ENCODE results near the gene PRSS12. TPM values are rescaled to one million over a fixed set of nuclear protein-coding genes. Genes with fewer than 3 reads are reported as not detected.

The PRSS12 gene
- polyA plus RNA-seq, 3 donors = 0.43 to 6.0 (median 0.56) TPM

DNA sequence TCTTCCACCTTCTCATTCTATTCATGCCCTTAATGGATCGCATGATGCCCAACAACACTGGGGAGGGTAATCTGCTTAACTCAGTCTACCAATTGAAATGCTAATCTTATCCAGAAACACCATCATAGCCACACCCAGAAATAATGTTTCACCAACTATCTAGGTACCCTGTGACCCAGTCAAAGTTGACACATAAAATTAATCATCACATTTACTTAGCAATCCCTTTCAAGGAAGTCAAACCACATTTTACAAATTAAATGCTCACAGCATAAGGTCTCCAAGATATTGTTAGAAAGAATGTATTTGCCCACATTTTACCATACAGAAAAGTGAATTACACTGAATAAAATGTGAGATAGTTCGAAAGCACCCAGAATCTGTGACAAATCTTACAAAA is 92.5 kb downstream of the PRSS12 start:
- no peak overlapping the region for H3K27ac ChIP-seq (ENCODE audit: low read depth, low read length)
- 90 to 93% (median 90%) methylated on average over 2 of the region's 2 CpGs for WGBS, 3 donors

DNA sequence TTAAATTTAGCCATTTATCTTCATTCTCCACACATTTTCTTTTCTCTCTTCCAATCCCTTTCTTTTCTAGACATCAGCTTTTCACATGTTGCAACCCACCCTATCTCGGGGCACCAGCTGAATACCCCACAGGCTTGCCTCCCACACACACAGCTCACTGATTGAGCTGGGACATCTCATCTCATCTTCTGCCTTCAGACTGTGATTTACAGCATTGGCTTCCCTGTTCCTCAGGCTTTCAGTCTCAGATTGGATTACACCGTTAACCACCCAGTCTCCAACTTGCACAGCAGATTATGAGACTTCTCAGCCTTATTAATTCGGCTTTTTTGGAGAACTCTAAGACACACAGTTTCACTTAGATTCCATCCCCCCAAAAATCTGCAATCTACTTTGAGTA is 93.7 kb downstream of the PRSS12 start:
- WGBS, 3 donors = 76 to 92% (median 87%) methylated on average over 3 of the region's 3 CpGs
- no peak overlapping the region for H3K27ac ChIP-seq (ENCODE audit: low read depth, low read length)

DNA sequence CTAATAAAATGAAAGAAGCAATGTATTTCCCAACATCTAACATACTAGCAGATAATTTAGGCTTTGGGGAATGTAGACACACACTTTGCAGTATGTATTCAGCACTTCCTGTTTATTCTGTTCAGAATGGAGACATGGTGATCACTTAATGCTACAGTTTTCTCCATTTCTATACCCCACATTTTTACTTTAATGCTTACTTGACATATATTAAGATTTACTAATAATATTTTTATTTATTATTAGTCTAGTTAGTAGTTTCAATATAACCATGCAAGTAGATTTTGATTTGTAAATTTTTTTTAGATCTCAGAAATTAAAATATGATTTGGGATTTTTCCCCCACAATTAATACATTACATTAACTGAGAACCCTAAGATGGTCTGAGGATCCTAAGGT is 98.4 kb downstream of the PRSS12 start:
- H3K27ac ChIP-seq (ENCODE audit: low read depth, low read length) = no peak overlapping the region

DNA sequence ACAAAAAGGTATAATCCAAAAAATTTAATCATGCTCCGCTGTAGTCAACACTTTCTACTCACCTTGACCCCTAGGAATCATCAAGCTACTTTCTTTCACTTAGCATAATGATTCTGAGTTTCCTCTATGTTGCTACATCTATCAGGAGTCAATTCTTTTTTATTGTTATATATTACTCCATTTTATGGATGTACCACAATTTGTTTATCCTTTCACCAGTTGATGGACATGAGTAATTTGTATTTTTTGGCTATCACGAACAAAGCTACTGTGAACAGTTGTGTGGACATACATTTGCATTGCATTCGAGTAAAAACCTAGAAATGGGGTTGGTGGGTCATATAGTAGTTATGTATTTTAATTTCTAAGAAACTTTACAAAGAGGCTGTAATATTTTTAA is 102.9 kb downstream of the PRSS12 start:
- 90 to 96% (median 94%) methylated on average over 3 of the region's 3 CpGs for WGBS, 3 donors
- H3K27ac ChIP-seq (ENCODE audit: low read depth, low read length) = no peak overlapping the region

DNA sequence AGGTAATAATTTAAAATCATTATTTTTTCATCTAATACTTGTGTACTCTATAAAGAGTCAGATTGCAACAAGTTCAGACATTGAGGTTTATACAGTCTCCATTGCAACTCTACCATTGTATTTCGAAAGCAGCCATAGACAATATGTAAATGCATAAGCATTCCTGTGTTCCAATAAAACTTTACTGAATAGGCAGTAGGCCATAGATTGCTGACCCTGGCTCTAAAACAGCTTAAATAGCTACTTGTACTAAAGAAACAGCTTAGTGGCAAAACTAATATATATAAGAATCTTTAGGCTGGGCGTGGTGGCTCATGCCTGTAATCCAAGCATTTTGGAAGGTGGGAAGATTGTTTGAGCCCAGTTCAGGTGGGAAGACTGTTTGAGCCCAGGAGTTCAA is 115.3 kb downstream of the PRSS12 start:
- 88 to 92% (median 90%) methylated on average over 2 of the region's 2 CpGs for WGBS, 3 donors
- H3K27ac ChIP-seq (ENCODE audit: low read depth, low read length) = no peak overlapping the region

DNA sequence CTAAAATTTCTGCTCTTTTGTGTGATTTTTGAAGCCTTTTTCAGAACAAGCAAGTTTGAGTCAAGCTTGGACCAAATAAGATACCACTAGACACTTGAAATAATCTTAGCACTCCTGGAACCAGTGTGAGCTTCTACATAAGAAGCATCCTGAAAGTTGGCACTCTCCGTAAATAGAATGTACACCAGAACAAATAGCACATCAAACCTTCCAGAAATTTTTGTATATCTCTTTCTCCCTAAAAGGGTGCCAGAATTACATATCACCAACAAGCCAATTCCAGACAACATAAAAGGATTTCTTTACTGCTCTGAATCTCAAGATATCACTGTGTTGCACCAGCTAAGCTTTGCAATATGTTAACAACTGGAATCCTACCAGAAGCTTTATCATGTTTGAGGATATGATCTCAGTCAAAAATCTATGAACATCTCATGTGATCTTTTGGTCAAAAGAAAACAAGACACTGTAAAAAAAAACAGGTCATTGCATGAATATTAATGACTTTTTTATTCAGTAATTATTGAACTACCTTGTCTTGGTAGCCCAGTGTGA is 117.2 kb downstream of the PRSS12 start:
- H3K27ac ChIP-seq (ENCODE audit: low read depth, low read length) = no peak overlapping the region
- WGBS, 3 donors = 77 to 100% (median 83%) methylated on average over 1 of the region's 1 CpG

Data from adipose tissue (tissue), 3 donors.